Stimulated activated naive CD4-positive, alpha-beta T cell (primary cell): ENCODE measurements around the gene ANKRD16.
"Not testable (repeated sequence)": the region's sequence is repeated elsewhere in the genome, so short reads cannot be mapped to it uniquely, and the experiment has no call there.

ENCODE experiments used
- DNase-seq, 6 experiments: peaks; one replicate each; lab custom pipeline; 2025; lab: John Stamatoyannopoulos, UW

The ANKRD16 gene

DNA sequence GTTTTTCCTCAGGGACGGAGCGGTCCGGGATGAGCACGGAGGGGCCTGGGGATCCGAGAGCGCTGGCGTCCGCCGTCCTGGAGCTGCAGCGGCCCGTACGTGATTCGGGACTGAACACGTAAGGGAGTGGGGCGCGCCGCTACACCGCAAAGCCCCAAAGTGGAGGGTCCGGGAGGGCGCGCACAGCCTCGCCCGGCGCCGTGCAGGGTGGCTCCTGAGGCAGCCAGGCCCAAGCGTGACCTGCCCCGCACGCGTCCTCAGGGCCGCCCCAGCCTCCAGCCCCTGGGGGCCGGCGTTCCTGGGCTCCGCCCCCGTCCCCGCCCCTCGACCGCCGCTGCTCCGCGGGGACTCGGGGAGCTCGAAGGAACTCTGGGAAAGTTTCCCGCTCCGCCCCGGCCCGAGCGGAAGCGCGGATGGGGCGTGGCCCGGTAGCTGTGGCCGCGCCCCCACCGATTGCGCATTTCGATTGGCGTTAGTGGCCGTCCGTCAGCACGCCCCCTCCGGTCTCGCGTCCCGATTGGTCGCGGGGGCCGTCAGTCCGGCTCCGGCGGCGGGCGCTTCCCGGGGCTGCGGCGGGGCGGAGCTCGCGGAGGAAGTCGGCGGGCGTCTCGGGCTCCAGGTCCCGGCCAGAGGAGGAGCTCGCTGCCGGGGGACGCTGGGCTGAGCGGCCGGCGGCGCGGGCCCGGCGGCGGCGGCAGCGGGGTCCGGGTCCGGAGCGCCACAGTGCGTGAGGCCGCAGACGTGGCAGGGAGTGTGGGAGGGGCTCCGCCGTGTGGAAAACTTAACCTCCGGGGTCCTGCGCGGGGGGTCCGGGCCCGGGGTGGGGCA is at the start of gene ANKRD16, which contains the start of gene FBH1:
Gene ANKRD16 (minus strand): TSS at position 270 of the 828 bp plus-strand sequence. CDS start 539 bp downstream, outside the sequence.
Gene FBH1 (plus strand): TSS at position 620 of the 828 bp plus-strand sequence. CDS start 103 bp downstream, at position 723.
- DNase-seq, result peak; percentile 92 to 98 (median 95)

DNA sequence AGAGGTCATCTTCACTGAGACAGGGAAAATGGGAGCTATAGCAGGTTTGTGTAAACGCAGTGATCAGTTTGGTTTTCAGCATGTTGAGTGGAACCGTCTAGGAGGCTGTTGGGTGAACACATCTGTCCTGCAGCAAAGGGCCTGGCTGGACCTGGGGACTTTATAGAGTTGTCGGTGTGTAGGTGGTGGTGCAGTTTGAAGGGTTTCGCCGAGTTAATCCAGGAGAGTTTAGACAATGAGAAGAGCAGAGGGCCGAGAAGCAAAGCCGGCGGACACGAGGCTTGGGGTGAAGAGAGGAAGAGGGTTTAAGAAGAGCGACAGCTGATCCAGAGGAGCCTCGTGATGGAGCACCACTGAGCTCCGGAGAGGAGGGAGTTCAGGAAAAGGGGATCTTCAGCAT is 48.6 kb upstream of the ANKRD16 start:
- no peak for DNase-seq

GRCh38 chr10:5937016-5937415 is 47.3 kb upstream of the ANKRD16 start:
- DNase-seq, result no peak

DNA sequence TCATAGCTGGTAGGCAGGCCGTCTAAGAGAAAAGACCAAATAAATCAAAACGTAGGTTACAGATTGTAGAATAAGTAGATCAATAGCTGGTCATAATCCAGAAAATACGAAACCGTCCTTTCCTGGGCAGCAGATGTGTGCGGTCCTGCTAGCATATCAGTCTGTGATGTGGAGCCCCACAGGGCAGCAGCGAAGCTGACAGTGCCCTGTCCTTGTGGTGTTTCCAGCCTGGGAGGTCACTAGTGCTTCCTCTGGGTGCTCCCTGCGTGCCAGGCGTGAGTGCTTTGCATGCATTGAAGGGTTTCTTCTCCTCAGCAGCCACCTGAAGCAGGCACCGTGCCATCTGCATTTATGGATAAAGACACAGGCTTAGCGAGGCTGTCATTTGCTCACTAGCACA is 45.9 kb upstream of the ANKRD16 start:
- DNase-seq, result no peak

DNA sequence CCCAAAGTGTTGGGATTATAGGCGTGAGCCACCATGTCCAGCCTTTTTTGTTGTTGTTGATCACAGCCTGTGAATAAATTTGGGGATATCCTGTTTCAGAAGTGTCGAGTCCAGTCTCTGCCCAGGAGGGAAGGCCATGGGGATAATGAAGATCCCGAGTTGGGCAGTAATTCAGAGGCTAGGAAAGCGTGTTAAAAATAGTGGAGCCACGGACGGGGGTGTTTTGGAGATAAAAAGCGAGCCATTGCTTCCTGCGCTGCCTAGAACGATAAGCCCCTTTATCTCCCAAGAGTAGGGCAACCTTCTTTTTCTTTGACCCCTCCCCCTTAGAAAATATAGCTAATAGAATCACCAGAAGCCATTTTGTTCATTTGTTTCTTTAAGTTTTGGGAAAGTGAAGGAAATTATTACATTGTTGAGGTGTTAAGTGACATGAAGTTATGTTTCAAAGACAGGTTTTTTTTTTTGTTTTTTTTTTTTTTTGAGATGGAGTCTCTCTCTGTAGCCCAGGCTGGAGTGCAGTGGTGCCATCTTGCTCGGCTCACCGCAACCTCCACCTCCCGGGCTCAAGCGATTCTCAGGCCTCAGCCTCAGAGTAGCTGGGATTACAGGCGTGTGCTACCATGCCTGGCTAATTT is 44.3 kb upstream of the ANKRD16 start:
- DNase-seq, result no peak

DNA sequence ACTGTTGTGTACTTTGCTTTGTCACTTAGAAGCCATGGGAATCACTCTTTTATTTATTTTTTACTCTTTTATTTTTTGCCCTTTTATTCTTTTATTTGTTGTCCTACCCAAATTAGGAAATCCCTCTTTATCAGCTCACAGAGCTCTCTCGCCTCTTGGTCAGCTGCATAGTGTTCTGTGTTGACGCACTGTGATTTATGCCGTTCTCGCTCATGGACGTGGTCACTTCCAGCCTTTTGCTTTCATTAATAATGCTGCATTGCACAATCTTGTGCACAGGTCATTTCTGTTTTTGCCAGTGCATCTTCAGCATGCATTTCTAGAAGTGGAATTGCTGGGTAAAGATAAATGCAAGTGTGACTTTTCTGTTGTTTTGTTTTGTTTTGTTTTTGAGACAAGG is 42.7 kb upstream of the ANKRD16 start:
- no peak for DNase-seq

DNA sequence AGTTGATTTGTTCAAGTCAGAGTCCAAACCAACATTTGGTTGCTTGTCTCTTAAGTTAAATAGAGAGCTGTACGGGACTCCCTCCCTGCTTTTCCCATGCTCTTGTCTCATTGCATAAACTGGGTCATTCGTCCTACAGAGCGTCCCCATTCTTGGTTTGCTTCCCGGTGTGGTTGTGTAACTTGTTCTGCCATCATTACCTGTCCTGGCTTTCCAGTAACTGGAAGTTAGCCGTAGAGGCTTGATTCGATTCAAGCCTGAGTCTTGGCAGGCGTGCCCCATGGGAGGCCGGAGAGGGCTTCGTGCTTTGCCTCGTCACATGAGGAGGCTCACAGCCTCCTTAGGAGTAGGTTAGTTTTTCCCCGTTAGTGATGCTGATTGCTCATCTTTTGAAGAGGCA is 40.6 kb upstream of the ANKRD16 start:
- no peak for DNase-seq

DNA sequence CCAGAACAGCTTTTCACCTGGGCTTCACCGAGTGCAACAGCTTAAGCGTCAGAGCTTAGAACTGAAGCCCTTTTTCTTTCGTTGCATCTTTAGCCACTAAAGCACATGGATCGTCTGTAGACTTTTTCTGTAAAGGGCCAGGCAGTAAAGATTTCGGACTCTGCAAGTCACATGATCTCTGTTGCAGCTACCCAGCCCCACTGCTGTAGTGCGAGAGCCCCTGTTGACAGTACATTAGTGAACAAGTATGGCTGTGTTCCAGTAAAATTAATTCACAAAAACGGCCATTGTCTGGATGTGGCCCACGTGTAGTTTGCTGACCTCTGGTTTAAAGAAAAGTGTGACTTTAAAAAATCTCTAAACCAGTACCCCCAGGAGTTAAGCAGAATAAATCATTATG is 39.7 kb upstream of the ANKRD16 start:
- DNase-seq, result no peak

DNA sequence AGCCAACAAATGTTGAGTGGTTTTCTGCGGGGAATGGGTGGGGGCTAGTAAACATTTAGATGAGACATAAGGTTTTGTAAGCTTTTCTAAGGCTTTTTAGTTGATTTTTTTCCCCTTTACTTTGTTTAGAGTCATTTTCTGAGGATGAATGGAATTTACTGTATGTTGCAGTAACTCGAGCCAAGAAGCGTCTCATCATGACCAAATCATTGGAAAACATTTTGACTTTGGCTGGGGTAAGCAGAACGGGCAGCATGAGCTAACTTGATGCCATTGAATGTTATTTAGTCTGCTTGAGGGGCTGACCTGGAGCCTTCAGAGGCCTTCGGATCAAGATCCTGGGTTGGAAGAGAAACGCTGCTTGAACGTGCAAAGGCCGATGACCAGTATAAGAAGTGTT is 37.6 kb upstream of the ANKRD16 start:
- no peak for DNase-seq

DNA sequence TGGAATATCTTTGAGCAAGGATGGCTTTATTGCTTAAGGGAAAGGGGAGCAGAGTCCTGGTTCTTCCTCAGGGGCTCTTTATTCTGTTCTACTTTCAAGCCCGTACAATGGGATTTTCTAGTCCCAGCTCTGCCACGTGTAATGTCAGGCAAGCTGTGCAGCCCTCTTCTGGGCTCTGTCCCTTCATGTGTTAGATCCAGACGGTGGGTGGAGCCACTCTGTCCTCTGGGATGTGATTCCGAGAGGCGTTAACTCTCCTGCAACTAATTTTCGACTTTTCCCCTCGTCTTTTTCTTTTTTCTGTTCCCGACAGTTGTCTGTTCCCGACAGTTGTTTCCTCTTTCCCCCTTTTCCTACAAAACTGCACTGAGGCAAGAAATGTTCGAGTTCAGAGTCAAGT is 35.2 kb upstream of the ANKRD16 start:
- DNase-seq, result no peak

GRCh38 chr10:5921746-5922145 is 32.1 kb upstream of the ANKRD16 start:
- no peak for DNase-seq

- DNase-seq, result no peak
Measured at GRCh38 chr10:5919568-5919967, 29.9 kb upstream of the ANKRD16 start.

DNA sequence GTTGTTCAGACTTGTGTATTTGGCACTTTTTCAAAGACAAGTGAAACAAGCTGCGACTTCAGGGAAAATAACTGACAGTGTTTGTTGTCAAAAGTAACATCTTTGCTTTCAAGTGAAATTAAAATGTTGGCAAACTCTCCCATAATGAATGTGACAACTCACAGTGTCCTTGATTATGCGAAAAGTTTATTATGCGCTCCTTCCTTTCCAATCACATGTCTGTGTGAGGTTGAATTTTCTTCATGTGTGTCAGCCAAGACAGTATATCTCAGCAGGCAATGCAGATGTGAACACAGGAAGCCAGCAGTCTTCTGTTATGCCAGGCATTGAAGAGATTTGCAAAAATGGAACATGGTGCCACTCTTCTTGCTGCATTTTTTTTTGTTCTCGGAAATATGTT is 29.1 kb upstream of the ANKRD16 start:
- DNase-seq, result no peak

GRCh38 chr10:5917305-5917704 is 27.6 kb upstream of the ANKRD16 start:
- no peak for DNase-seq

- DNase-seq, result no peak
Measured at GRCh38 chr10:5915451-5915850, 25.8 kb upstream of the ANKRD16 start.

DNA sequence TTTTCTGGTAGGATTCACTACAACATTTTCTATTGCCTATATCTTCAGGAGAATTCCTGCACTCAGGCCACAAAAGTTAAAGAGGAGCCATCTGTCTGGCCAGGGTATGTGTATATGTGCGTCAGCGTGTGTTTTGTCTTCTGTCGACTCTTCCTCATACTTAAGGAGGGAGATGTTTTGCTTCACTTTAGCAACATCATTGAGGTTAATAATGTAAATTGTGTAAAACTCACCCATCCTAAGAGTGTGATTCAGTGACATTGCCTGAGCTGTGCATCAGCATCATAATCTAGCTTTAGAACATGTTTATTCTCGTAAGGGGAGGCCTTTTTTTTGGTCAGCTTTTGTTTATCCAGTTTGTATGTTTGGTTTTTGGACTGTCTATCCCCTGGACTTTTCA is 24.0 kb upstream of the ANKRD16 start:
- DNase-seq, result no peak

DNA sequence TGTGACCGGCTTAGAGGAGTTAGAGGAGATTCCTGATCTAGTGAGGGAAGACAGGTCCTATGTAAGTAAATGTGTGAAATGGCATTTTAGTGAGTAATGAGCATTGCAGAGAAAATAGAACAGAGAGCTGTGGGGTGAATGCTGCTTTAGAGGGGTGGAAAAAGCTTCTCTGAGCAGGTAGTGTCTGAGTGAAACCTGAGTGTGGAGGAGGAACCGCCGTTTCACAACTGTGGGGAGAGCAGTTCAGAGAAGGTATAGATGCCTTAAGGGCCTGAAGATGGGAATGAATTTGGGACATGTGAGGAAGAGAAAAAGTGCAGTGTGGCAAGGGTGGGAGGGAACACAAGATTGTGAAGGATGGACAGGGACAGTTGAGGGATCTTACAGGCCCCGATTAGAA is 22.0 kb upstream of the ANKRD16 start:
- DNase-seq, result no peak

DNA sequence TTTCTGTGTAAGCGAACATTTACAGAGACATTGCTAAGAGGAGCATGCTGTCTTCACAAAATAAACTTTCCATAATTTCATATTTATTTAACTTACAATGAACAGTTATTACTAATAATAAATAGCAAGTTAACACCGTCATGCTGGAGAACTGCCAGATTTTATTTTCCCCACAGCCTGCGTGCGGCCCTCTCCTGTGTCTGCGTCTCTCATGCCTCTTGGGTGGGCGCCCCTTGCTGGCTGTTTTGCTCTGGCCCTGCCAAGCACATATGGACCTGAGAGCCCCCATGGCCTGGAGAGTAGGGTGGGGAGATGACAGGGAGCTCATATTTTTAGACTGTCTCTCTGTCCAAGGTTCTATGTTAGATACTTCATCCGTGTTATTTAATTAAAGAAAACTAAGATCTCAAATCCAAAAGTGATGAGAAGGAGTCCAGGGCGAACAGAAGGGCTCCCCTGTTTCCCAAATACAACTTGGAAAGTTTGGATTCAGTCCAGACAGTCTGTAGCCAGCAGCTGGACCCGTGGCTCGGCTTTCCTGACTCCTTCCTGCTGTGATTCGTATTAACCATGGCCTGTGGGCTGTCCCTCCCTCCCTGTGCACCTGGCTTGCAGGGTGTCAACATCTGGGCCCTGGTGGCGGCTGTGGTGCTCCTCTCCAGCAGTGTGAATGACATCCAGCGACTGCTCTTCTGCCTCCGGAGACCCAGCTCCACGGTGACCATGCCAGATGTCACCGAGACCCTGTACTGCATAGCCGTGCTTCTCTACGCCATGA is 20.8 kb upstream of the ANKRD16 start:
- DNase-seq, result no peak

GRCh38 chr10:5908676-5909075 is 19.0 kb upstream of the ANKRD16 start:
- not testable (repeated sequence) for DNase-seq

GRCh38 chr10:5906651-5907050 is 17.0 kb upstream of the ANKRD16 start:
- DNase-seq, result no peak

GRCh38 chr10:5905854-5906507 is 16.3 kb upstream of the ANKRD16 start:
- no peak for DNase-seq

DNA sequence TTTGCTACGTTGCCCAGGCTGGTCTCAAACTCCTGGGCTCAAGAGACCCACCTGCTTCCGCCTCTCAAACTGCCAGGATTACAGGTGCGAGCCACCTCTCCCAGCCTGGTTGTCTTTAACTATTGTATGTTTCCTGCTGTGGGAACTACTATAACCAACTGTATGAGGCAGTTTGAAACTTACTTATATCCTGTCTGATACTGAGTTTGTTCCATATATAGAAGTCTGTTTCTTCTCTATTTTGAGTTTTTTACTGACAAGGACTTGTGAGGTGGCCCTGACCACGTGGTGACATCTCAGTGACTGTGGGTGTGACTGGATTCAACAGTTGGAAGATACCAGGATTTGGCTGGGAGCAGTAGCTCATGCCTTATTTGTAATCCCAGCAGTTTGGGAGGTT is 14.5 kb upstream of the ANKRD16 start:
- no peak for DNase-seq
